HEK293 (cell line): ENCODE results near the gene IRS1.

Source experiments
- CTCF ChIA-PET: fragments of 350-600 bp; formaldehyde crosslinking; extraction: SDS; loops from one replicate; lab custom pipeline; 2021; ENCODE audit warnings: antibody characterized with exemption; lab: Yijun Ruan, JAX
- POLR2A ChIA-PET: fragments of 300-600 bp; formaldehyde crosslinking; extraction: SDS; loops from one replicate; lab custom pipeline; 2020; ENCODE audit warnings: antibody characterized with exemption, inconsistent platforms; lab: Yijun Ruan, JAX
- H3K27ac ChIP-seq: fragments of 200-500 bp; sonication (Bioruptor generic); 2 replicates; pipeline ENCODE4 v1.5.1; 2014; ENCODE audit warnings: low read depth, low read length, control low read depth, inconsistent platforms; ENCODE audit errors: extremely low read depth
- H3K36me3 ChIP-seq, 2 experiments: fragments of 200-500 bp in 1 of 2; sonication (Bioruptor generic) in 1 of 2; 1 replicate in 1 of 2; 2 replicates in 1 of 2; pipeline ENCODE4 v1.5.1; 2014 to 2017; ENCODE audit warnings: inconsistent platforms in 2 of 2, low read length in 2 of 2; ENCODE audit not compliant: control insufficient read depth in 2 of 2, insufficient read depth in 1 of 2
- H3K4me1 ChIP-seq: fragments of 200-500 bp; sonication (Bioruptor generic); 2 replicates; pipeline ENCODE4 v1.5.1; 2014; ENCODE audit warnings: mild to moderate bottlenecking, low read length, inconsistent platforms; ENCODE audit not compliant: control insufficient read depth, insufficient read depth
- H3K4me3 ChIP-seq: 2 replicates; pipeline ENCODE4 v1.5.1; 2011; ENCODE audit warnings: low read depth, mild to moderate bottlenecking, control low read depth, low read length, moderate library complexity
- H3K9me3 ChIP-seq: fragments of 200-500 bp; sonication (Bioruptor generic); 2 replicates; pipeline ENCODE4 v1.5.1; 2014; ENCODE audit warnings: low read depth, low read length, inconsistent platforms; ENCODE audit not compliant: control insufficient read depth, insufficient read depth
- KLF16 ChIP-seq: fragments of 450-650 bp; formaldehyde crosslinking; IDR thresholded peaks from 2 replicates; pipeline ENCODE4 v1.5.1; 2017; ENCODE audit warnings: missing biosample characterization, missing genetic modification characterization
- KLF8 ChIP-seq: fragments of 450-650 bp; formaldehyde crosslinking; IDR thresholded peaks from 2 replicates; pipeline ENCODE4 v1.5.1; 2016; ENCODE audit warnings: missing biosample characterization, missing genetic modification characterization
- KLF9 ChIP-seq: fragments of 450-650 bp; formaldehyde crosslinking; IDR thresholded peaks from 2 replicates; pipeline ENCODE4 v1.5.1; 2016; ENCODE audit warnings: missing biosample characterization, missing genetic modification characterization, low read depth
- OSR2 ChIP-seq: fragments of 450-650 bp; formaldehyde crosslinking; IDR thresholded peaks from 2 replicates; pipeline ENCODE4 v1.5.1; 2016; ENCODE audit warnings: missing biosample characterization, missing genetic modification characterization
- SP2 ChIP-seq: fragments of 450-650 bp; formaldehyde crosslinking; IDR thresholded peaks from 2 replicates; pipeline ENCODE4 v1.5.1; 2016; ENCODE audit warnings: missing biosample characterization, missing genetic modification characterization
- SP3 ChIP-seq: fragments of 450-650 bp; formaldehyde crosslinking; IDR thresholded peaks from 2 replicates; pipeline ENCODE4 v1.5.1; 2016; ENCODE audit warnings: missing biosample characterization, missing genetic modification characterization
- WT1 ChIP-seq: fragments of 450-650 bp; formaldehyde crosslinking; IDR thresholded peaks from 2 replicates; pipeline ENCODE4 v1.5.1; 2016; ENCODE audit warnings: missing biosample characterization, missing genetic modification characterization
- ZBTB7A ChIP-seq: fragments of 450-650 bp; formaldehyde crosslinking; IDR thresholded peaks from 2 replicates; pipeline ENCODE4 v1.5.1; 2016; ENCODE audit warnings: low read depth, missing biosample characterization, missing genetic modification characterization
- ZFP37 ChIP-seq: fragments of 450-650 bp; formaldehyde crosslinking; IDR thresholded peaks from 2 replicates; pipeline ENCODE4 v1.5.1; 2016; ENCODE audit warnings: missing biosample characterization, missing genetic modification characterization
- ZNF121 ChIP-seq: fragments of 450-650 bp; formaldehyde crosslinking; IDR thresholded peaks from 2 replicates; pipeline ENCODE4 v1.5.1; 2016; ENCODE audit warnings: missing biosample characterization, missing genetic modification characterization
- ZNF292 ChIP-seq: fragments of 450-650 bp; formaldehyde crosslinking; IDR thresholded peaks from 2 replicates; pipeline ENCODE4 v1.5.1; 2016; ENCODE audit warnings: low read depth, missing biosample characterization, missing genetic modification characterization, borderline replicate concordance
- ZNF394 ChIP-seq: fragments of 450-650 bp; formaldehyde crosslinking; IDR thresholded peaks from 2 replicates; pipeline ENCODE4 v1.5.1; 2016; ENCODE audit warnings: missing biosample characterization, missing genetic modification characterization, mild to moderate bottlenecking, moderate library complexity, borderline replicate concordance
- ZNF654 ChIP-seq: fragments of 450-650 bp; formaldehyde crosslinking; IDR thresholded peaks from 2 replicates; pipeline ENCODE4 v1.5.1; 2016; ENCODE audit warnings: low read depth, missing biosample characterization, missing genetic modification characterization
- ZNF747 ChIP-seq: fragments of 450-650 bp; formaldehyde crosslinking; IDR thresholded peaks from 2 replicates; pipeline ENCODE4 v1.5.1; 2016; ENCODE audit warnings: missing biosample characterization, missing genetic modification characterization
- ZNF76 ChIP-seq: fragments of 450-650 bp; formaldehyde crosslinking; IDR thresholded peaks from 2 replicates; pipeline ENCODE4; 2016; ENCODE audit warnings: low read depth, missing biosample characterization, missing genetic modification characterization, borderline replicate concordance
- ZNF777 ChIP-seq: fragments of 450-650 bp; formaldehyde crosslinking; IDR thresholded peaks from 2 replicates; pipeline ENCODE4 v1.5.1; 2017; ENCODE audit warnings: missing biosample characterization, missing genetic modification characterization, borderline replicate concordance
- ZSCAN23 ChIP-seq: fragments of 450-650 bp; formaldehyde crosslinking; IDR thresholded peaks from 2 replicates; pipeline ENCODE4 v1.5.1; 2016; ENCODE audit warnings: missing biosample characterization, missing genetic modification characterization
- ZSCAN30 ChIP-seq: fragments of 450-650 bp; IDR thresholded peaks from 2 replicates; pipeline ENCODE4 v1.5.1; 2018; ENCODE audit warnings: missing biosample characterization, mild to moderate bottlenecking, missing genetic modification characterization, moderate library complexity
- TF ChIP-seq, protein P1 (sequence below): fragments of 450-650 bp; IDR thresholded peaks from 2 replicates; pipeline ENCODE4 v1.5.1; 2018; ENCODE audit warnings: missing biosample characterization, missing genetic modification characterization
- TF ChIP-seq, protein P2 (sequence below): fragments of 450-650 bp; formaldehyde crosslinking; IDR thresholded peaks from 2 replicates; pipeline ENCODE4 v1.5.1; 2017; ENCODE audit warnings: missing biosample characterization, mild to moderate bottlenecking, missing genetic modification characterization, moderate library complexity
- TF ChIP-seq, protein P3 (sequence below): fragments of 450-650 bp; formaldehyde crosslinking; IDR thresholded peaks from 2 replicates; pipeline ENCODE4 v1.5.1; 2017; ENCODE audit warnings: missing biosample characterization, missing genetic modification characterization
- TF ChIP-seq, protein P4 (sequence below): fragments of 450-650 bp; formaldehyde crosslinking; IDR thresholded peaks from 2 replicates; pipeline ENCODE4 v1.5.1; 2017; ENCODE audit warnings: missing biosample characterization, missing genetic modification characterization
- TF ChIP-seq, protein P5 (sequence below): fragments of 450-650 bp; formaldehyde crosslinking; IDR thresholded peaks from 2 replicates; pipeline ENCODE4 v1.5.1; 2016; ENCODE audit warnings: missing biosample characterization, missing genetic modification characterization

The IRS1 gene, protein sequence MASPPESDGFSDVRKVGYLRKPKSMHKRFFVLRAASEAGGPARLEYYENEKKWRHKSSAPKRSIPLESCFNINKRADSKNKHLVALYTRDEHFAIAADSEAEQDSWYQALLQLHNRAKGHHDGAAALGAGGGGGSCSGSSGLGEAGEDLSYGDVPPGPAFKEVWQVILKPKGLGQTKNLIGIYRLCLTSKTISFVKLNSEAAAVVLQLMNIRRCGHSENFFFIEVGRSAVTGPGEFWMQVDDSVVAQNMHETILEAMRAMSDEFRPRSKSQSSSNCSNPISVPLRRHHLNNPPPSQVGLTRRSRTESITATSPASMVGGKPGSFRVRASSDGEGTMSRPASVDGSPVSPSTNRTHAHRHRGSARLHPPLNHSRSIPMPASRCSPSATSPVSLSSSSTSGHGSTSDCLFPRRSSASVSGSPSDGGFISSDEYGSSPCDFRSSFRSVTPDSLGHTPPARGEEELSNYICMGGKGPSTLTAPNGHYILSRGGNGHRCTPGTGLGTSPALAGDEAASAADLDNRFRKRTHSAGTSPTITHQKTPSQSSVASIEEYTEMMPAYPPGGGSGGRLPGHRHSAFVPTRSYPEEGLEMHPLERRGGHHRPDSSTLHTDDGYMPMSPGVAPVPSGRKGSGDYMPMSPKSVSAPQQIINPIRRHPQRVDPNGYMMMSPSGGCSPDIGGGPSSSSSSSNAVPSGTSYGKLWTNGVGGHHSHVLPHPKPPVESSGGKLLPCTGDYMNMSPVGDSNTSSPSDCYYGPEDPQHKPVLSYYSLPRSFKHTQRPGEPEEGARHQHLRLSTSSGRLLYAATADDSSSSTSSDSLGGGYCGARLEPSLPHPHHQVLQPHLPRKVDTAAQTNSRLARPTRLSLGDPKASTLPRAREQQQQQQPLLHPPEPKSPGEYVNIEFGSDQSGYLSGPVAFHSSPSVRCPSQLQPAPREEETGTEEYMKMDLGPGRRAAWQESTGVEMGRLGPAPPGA (N-terminal part only)

DNA sequence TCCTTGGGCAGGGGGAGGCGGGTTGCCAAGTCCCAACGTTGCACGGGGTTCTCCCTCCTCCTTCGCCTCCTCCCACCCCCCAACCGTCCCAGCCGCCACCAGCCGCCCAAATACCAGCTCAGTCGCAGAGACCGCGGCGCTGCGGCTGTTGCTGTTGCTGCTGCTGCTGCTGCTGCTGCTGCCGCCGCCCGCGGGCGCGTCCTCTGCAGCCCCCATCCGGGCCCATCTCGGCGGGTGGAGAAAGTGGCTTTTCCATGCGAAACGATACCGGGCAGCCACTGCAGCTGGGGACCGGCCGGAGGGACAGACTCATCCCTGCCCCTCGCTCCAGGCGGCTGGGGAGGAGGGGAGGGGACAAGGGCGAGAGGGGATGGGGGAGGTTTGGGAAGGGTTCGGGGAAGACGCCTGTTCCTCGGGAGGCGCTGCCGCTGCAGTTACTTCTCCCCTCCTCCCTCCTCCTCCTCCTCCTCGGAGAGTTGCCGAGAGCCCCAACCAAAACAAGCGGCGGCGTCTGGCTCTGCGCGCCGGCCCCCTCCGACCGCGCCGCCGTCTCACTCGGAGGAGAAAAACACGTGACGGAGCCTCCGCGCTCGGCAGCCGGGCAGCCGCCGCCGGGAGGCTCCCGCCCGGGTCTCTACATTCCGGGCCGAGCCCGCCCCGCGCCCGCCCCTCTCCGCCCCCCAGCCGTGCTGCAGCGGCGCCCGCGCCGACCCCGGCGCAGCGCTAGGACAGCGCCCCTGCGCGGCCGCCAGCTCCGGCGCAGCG, at the start of gene IRS1:
Gene IRS1 (minus strand): TSS at position 610 of the 765 bp plus-strand sequence. CDS start 1,082 bp downstream, outside the sequence.
- peaks cover 4% of the 10 kb centered on the region; the same call in 1 of the 2 replicates for H3K4me1 ChIP-seq
- POLR2A ChIA-PET = interaction anchor here (0.6 to 2.0 kb wide), 10 partner anchors 9 to 1134 kb away, joined by 3 to 7 read pairs (median 3); no protein-coding TSS in a partner anchor
- H3K9me3 ChIP-seq = no peaks in the 10 kb centered on the region
- peak within 1 kb of the TSS; percentile 69 for H3K4me3 ChIP-seq
- CTCF ChIA-PET = interaction anchor here (0.6 to 1.8 kb wide), 9 partner anchors 42 to 920 kb away, joined by 3 to 9 read pairs (median 3); no protein-coding TSS in a partner anchor
- H3K27ac ChIP-seq = peak within 1 kb of the TSS; percentile 97
- H3K36me3 ChIP-seq = peaks cover 0 to 31% of the 10 kb centered on the region in 2 experiments; a peak in 1 of 3 replicates
- TF ChIP-seq WT1 (tag by site-specific recombination) (0 out of 2 replicates have a peak, but pooled peaks have one; percentile 30), KLF8 (no peak; the same call in 1 of the 2 replicates), ZNF121 (no peak), ZNF394 (tag by site-specific recombination) (no peak), SP2 (peak; percentile 34; the same call in 1 of the 2 replicates), ZSCAN23 (tag by site-specific recombination) (no peak), SP3 (tag by site-specific recombination) (peak; percentile 25; the same call in 1 of the 2 replicates), ZFP37 (0 out of 2 replicates have a peak, but pooled peaks have one; percentile 59), ZSCAN30 (tag by site-specific recombination) (no peak), ZBTB7A (tag by site-specific recombination) (0 out of 2 replicates have a peak, but pooled peaks have one; percentile 20), ZNF747 (tag by site-specific recombination) (no peak), KLF9 (tag by site-specific recombination) (peak; percentile 24; the same call in 1 of the 2 replicates), ZNF292 (tag by site-specific recombination) (no peak), ZNF76 (tag by site-specific recombination) (peak; percentile 27; the same call in 1 of the 2 replicates), KLF16 (0 out of 2 replicates have a peak, but pooled peaks have one; percentile 20), ZNF654 (no peak), OSR2 (tag by site-specific recombination) (no peak), ZNF777 (tag by site-specific recombination) (0 out of 2 replicates have a peak, but pooled peaks have one; percentile 27)
- TF ChIP-seq, protein P1, sequence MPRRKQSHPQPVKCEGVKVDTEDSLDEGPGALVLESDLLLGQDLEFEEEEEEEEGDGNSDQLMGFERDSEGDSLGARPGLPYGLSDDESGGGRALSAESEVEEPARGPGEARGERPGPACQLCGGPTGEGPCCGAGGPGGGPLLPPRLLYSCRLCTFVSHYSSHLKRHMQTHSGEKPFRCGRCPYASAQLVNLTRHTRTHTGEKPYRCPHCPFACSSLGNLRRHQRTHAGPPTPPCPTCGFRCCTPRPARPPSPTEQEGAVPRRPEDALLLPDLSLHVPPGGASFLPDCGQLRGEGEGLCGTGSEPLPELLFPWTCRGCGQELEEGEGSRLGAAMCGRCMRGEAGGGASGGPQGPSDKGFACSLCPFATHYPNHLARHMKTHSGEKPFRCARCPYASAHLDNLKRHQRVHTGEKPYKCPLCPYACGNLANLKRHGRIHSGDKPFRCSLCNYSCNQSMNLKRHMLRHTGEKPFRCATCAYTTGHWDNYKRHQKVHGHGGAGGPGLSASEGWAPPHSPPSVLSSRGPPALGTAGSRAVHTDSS = peak; percentile 51; the same call in 1 of the 2 replicates
- TF ChIP-seq, protein P2, sequence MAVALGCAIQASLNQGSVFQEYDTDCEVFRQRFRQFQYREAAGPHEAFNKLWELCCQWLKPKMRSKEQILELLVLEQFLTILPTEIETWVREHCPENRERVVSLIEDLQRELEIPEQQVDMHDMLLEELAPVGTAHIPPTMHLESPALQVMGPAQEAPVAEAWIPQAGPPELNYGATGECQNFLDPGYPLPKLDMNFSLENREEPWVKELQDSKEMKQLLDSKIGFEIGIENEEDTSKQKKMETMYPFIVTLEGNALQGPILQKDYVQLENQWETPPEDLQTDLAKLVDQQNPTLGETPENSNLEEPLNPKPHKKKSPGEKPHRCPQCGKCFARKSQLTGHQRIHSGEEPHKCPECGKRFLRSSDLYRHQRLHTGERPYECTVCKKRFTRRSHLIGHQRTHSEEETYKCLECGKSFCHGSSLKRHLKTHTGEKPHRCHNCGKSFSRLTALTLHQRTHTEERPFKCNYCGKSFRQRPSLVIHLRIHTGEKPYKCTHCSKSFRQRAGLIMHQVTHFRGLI (tag by site-specific recombination) = no peak
- TF ChIP-seq, protein P3, sequence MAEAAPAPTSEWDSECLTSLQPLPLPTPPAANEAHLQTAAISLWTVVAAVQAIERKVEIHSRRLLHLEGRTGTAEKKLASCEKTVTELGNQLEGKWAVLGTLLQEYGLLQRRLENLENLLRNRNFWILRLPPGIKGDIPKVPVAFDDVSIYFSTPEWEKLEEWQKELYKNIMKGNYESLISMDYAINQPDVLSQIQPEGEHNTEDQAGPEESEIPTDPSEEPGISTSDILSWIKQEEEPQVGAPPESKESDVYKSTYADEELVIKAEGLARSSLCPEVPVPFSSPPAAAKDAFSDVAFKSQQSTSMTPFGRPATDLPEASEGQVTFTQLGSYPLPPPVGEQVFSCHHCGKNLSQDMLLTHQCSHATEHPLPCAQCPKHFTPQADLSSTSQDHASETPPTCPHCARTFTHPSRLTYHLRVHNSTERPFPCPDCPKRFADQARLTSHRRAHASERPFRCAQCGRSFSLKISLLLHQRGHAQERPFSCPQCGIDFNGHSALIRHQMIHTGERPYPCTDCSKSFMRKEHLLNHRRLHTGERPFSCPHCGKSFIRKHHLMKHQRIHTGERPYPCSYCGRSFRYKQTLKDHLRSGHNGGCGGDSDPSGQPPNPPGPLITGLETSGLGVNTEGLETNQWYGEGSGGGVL (tag by site-specific recombination) = peak; percentile 83
- TF ChIP-seq, protein P4, sequence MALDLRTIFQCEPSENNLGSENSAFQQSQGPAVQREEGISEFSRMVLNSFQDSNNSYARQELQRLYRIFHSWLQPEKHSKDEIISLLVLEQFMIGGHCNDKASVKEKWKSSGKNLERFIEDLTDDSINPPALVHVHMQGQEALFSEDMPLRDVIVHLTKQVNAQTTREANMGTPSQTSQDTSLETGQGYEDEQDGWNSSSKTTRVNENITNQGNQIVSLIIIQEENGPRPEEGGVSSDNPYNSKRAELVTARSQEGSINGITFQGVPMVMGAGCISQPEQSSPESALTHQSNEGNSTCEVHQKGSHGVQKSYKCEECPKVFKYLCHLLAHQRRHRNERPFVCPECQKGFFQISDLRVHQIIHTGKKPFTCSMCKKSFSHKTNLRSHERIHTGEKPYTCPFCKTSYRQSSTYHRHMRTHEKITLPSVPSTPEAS (tag by site-specific recombination) = no peak
- TF ChIP-seq, protein P5, sequence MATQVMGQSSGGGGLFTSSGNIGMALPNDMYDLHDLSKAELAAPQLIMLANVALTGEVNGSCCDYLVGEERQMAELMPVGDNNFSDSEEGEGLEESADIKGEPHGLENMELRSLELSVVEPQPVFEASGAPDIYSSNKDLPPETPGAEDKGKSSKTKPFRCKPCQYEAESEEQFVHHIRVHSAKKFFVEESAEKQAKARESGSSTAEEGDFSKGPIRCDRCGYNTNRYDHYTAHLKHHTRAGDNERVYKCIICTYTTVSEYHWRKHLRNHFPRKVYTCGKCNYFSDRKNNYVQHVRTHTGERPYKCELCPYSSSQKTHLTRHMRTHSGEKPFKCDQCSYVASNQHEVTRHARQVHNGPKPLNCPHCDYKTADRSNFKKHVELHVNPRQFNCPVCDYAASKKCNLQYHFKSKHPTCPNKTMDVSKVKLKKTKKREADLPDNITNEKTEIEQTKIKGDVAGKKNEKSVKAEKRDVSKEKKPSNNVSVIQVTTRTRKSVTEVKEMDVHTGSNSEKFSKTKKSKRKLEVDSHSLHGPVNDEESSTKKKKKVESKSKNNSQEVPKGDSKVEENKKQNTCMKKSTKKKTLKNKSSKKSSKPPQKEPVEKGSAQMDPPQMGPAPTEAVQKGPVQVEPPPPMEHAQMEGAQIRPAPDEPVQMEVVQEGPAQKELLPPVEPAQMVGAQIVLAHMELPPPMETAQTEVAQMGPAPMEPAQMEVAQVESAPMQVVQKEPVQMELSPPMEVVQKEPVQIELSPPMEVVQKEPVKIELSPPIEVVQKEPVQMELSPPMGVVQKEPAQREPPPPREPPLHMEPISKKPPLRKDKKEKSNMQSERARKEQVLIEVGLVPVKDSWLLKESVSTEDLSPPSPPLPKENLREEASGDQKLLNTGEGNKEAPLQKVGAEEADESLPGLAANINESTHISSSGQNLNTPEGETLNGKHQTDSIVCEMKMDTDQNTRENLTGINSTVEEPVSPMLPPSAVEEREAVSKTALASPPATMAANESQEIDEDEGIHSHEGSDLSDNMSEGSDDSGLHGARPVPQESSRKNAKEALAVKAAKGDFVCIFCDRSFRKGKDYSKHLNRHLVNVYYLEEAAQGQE = no peak
